Measurements from ENCODE around the gene MGAT2. TPM values are rescaled to one million over a fixed set of nuclear protein-coding genes. Genes with fewer than 3 reads are reported as not detected.
"Not testable (repeated sequence)": the region's sequence is repeated elsewhere in the genome, so short reads cannot be mapped to it uniquely, and the experiment has no call there.

Gene MGAT2
- total RNA-seq, 1 experiment from 2014 or later = 69.4 TPM

GRCh38 chr14:49654511-49654910 is 33.9 kb downstream of the MGAT2 start:
- no peak for DNase-seq (ENCODE audit: low spot score)

DNA sequence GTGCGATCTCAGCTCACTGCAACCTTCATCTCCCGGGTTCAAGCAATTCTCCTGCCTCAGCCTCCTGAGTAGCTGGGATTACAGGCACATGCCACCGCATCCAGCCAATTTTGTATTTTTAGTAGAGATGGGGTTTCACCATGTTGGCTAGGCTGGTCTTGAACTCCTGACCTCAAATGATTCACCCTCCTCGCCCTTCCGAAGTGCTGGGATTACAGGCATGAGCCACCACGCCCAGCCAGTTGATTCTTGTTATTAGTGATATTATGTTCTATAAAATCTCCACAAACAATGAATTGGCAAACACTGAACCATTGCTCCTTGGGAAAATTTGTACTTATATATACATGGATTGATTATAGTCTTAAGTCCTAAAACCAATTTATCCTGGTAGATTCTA is 36.9 kb downstream of the MGAT2 start:
- DNase-seq (ENCODE audit: low spot score) = not testable (repeated sequence)

GRCh38 chr14:49659526-49660455 is 39.2 kb downstream of the MGAT2 start:
- no peak for DNase-seq (ENCODE audit: low spot score)

GRCh38 chr14:49670475-49670874 is 49.9 kb downstream of the MGAT2 start:
- DNase-seq (ENCODE audit: low spot score) = no peak

Other genes starting within 250 kb of the MGAT2 start
- 1,242 and 2,235 TPM in 2 replicates for gene RPS29, start 34.4 kb upstream of the MGAT2 start, total RNA-seq (2014; rRNA removed; shearing (Covaris generic))
- 48.7 and 53.1 TPM in 2 replicates for gene LRR1, start 21.9 kb upstream of the MGAT2 start, total RNA-seq (2014; rRNA removed; shearing (Covaris generic))
- 170 and 223 TPM in 2 replicates for gene RPL36AL, start 173 bp upstream of the MGAT2 start, total RNA-seq (2014; rRNA removed; shearing (Covaris generic))
- gene DNAAF2, start 14.4 kb downstream of the MGAT2 start, total RNA-seq (2014; rRNA removed; shearing (Covaris generic)) = 8.8 and 10.1 TPM in 2 replicates
- gene POLE2, start 67.4 kb downstream of the MGAT2 start, total RNA-seq (2014; rRNA removed; shearing (Covaris generic)) = 9.4 and 25.8 TPM in 2 replicates
- 0.05 and 1.3 TPM in 2 replicates for gene KLHDC1, start 72.3 kb downstream of the MGAT2 start, total RNA-seq (2014; rRNA removed; shearing (Covaris generic))
- 37.1 and 42.2 TPM in 2 replicates for gene KLHDC2, start 147.4 kb downstream of the MGAT2 start, total RNA-seq (2014; rRNA removed; shearing (Covaris generic))
- 24.1 and 33.2 TPM in 2 replicates for gene NEMF, start 232.0 kb downstream of the MGAT2 start, total RNA-seq (2014; rRNA removed; shearing (Covaris generic))